ENCODE data around the gene CCDC141.

GRCh38 chr2:179048099-179048498 is 1.8 kb downstream of the CCDC141 start:
- TF ChIP-seq CTCF (IDR thresholded peaks at IDR 0.05 in 2 of 3, conservative IDR thresholded peaks at IDR 0.05 in 1 of 3; ENCODE audit: borderline replicate concordance in 1 of 3, insufficient read depth in 1 of 3, low read depth in 2 of 3, low read length in 2 of 3): no peak
- no peak for TF ChIP-seq ELF1 (IDR thresholded peaks at IDR 0.05; ENCODE audit: borderline replicate concordance, low read depth)
- TF ChIP-seq EZH2phosphoT487 (IDR thresholded peaks at IDR 0.05; ENCODE audit: borderline replicate concordance): no peak
- TF ChIP-seq POLR2A (IDR thresholded peaks at IDR 0.05; ENCODE audit: borderline replicate concordance, extremely low read depth, insufficient read depth, insufficient read length): no peak
- no peak for TF ChIP-seq POLR2AphosphoS5 (IDR thresholded peaks at IDR 0.05; ENCODE audit: low read depth, low read length)
- TF ChIP-seq EZH2 (IDR thresholded peaks at IDR 0.05): no peak
- TF ChIP-seq SIN3A (IDR thresholded peaks at IDR 0.05; ENCODE audit: low read depth): no peak
- no peak for TF ChIP-seq SRF (IDR thresholded peaks at IDR 0.05; ENCODE audit: low read depth)
- TF ChIP-seq, protein P1, sequence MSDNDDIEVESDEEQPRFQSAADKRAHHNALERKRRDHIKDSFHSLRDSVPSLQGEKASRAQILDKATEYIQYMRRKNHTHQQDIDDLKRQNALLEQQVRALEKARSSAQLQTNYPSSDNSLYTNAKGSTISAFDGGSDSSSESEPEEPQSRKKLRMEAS (IDR thresholded peaks at IDR 0.05): no peak
- TF ChIP-seq YY1 (IDR thresholded peaks at IDR 0.05; ENCODE audit: extremely low read depth, insufficient replicate concordance, low read depth, low read length): no peak
- no peak for TF ChIP-seq CEBPB (IDR thresholded peaks at IDR 0.05; ENCODE audit: low read depth)
- no peak for TF ChIP-seq TCF7L2 (IDR thresholded peaks at IDR 0.05; ENCODE audit: borderline replicate concordance, extremely low read depth, insufficient read depth, insufficient read length)

Data from HCT116 (cell line).